Activated CD4-positive, CD25-positive, alpha-beta regulatory T cell treated with anti-CD3 and anti-CD28 coated beads, Interleukin-2, amount 50 U/mL, for 24 hours (primary cell): Measurements from ENCODE around the gene TAX1BP3.

ENCODE experiments used
- ATAC-seq, 2 donors: fragments of 150-1000 bp; cut with Tn5 transposase; one replicate each; pipeline ENCODE4 v1.10.0; 2021; ENCODE audit warnings: mild to moderate bottlenecking in 1 of 2, moderate library complexity in 1 of 2

Gene TAX1BP3

DNA sequence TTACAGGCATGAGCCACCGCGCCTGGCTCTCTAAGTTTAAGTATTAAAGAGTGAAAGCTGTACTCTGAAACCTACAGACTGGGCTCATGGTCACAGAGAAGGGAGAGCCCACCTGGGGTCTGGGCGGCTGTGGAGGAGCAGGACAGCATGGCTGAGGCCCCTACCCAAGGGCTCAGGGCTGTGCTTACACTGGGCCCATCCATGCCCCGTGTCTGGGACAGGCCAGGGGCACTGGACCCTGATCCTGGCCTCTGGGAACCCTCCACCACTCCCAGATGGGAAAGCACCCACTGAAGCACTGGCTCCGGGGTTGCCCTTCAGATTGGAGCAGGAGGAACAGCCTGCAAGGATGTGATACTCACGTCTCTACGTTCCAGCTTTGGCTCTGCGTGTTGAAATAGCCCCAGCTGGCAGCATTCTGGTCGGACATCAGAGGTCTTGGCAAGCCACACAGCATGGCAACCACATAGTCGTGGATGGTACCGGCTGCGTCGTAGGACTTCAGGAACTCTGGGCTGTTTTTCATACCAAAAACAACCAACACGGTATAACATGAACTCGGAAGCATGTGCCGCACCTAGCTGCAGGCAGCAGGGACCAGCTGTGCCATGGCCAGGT is 45.3 kb downstream of the TAX1BP3 start:
- ATAC-seq: no peak

DNA sequence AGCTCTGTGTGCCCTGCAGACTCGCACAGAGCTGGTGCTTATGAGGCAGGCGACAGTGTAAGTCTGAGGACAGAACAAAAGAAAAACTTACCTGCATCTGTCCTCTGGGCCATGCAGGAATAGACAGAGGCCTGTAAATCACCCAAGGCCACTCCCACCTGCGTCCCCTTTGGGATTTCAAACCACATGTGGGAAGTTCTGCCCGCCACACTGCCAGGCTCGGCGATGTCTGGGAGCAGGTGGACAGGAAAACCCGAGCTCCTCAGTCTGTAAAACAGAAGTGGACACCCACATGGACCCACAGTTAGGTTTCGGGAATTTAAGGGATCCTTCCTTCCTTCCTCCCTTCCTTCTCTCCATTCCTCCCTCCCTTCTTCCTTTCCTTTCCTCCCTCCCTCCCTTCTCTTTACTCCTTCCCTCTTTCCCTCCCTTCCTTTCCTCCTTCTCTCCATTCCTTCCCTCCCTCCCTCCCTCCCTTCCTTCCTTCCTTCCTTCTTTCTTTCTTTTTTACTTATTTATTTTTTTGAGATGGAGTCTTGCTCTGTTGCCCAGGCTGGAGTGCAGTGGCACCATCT is 47.1 kb downstream of the TAX1BP3 start:
- no peak for ATAC-seq

DNA sequence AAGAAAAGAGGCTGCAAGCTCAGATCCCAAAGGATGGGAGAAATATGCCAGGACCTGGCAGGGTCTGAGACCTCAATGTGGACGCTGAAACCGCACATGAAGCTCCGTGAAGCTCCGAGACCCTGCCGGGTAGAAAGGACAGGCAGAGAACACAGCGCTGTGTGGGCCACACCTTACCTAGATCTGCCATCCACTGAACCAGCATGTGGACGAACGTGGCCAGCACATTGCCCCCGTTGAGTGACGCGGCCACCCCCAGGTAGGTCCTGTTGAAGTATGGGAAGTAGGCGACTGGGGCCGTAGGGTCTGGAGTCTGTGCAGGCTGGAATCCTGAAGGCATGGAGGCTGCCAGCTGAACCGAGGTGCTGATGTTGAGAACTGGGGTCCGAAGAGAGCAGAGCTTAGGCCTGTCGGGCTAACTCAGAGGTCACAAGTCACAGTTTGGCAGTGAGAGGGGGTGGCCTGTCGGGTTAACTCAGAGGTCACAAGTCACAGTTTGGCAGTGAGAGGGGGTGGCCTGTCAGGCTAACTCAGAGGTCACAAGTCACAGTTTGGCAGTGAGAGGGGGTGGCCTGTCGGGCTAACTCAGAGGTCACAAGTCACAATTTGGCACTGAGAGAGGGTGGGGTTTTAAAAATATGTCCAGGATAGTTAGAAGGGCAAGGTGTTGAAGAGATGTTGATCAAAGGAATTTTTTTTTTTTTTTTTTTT is 53.1 kb downstream of the TAX1BP3 start:
- ATAC-seq: no peak

DNA sequence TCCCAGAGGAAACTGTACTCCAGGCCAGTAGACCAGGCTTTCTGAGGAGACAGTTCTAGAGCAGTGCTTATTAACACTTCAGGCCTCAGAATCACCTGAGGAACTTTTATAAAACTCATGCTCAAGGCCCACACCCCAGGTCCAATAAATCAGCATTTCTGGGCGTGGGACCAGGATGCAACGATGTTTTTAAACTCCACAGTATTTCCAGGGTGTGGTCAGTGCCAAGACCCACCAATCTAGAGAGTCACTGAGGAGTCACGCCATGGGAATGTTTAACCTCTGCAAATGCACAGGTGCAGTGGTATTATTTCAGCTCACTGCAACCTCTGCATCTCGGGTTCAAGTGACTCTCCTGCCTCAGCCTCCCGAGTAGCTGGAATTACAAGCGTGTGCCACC is 55.3 kb downstream of the TAX1BP3 start:
- ATAC-seq: no peak
